GM21381 (cell line): ENCODE data around the gene GMPR2.
A peak's percentile ranks its signal among the peaks of the same experiment; 100 is the strongest.
"Not testable (repeated sequence)": the region's sequence is repeated elsewhere in the genome, so short reads cannot be mapped to it uniquely, and the experiment has no call there.

Experiments
- ATAC-seq: cut with Tn5 transposase; IDR thresholded peaks from one replicate; pipeline ENCODE4 v1.9.1; 2021; ENCODE audit warnings: mild to moderate bottlenecking, moderate library complexity; ENCODE audit not compliant: unreplicated experiment

Gene GMPR2

GRCh38 chr14:24198814-24199524, 33.8 kb upstream of the GMPR2 start:
- ATAC-seq: no peak

GRCh38 chr14:24202538-24202937, 30.2 kb upstream of the GMPR2 start:
- not testable (repeated sequence) for ATAC-seq

- not testable (repeated sequence) for ATAC-seq
Observed at GRCh38 chr14:24203249-24203886, 29.4 kb upstream of the GMPR2 start.

- ATAC-seq: no peak
Observed at GRCh38 chr14:24204163-24205146, 28.3 kb upstream of the GMPR2 start.

GRCh38 chr14:24206260-24207103, 26.2 kb upstream of the GMPR2 start:
- ATAC-seq: no peak

GRCh38 chr14:24207104-24207551, 25.6 kb upstream of the GMPR2 start:
- no peak for ATAC-seq

GRCh38 chr14:24207625-24208024, 25.1 kb upstream of the GMPR2 start:
- no peak for ATAC-seq

- no peak for ATAC-seq
Observed at GRCh38 chr14:24211311-24211710, 21.4 kb upstream of the GMPR2 start.

- ATAC-seq: peak; percentile 80
Observed at GRCh38 chr14:24212924-24213865, 19.5 kb upstream of the GMPR2 start, which contains the start of gene CHMP4A. CHMP4A (minus strand) TSS chr14:24213488; CDS start chr14:24213439, 49 bp downstream.

GRCh38 chr14:24213866-24214662, 18.7 kb upstream of the GMPR2 start:
- ATAC-seq: no peak

GRCh38 chr14:24215495-24216344, 17.0 kb upstream of the GMPR2 start, which contains the start of gene MDP1:
MDP1 (minus strand) TSS chr14:24216066; CDS start chr14:24215955, 111 bp downstream.
- ATAC-seq: peak; percentile 60

GRCh38 chr14:24216345-24216699, 16.4 kb upstream of the GMPR2 start:
- no peak for ATAC-seq

GRCh38 chr14:24216876-24217275, 15.9 kb upstream of the GMPR2 start:
- not testable (repeated sequence) for ATAC-seq

GRCh38 chr14:24219080-24219479, 13.6 kb upstream of the GMPR2 start:
- ATAC-seq: no peak

GRCh38 chr14:24219521-24219920, 13.2 kb upstream of the GMPR2 start:
- no peak for ATAC-seq

- not testable (repeated sequence) for ATAC-seq
Observed at GRCh38 chr14:24222987-24223386, 9.7 kb upstream of the GMPR2 start.

- no peak for ATAC-seq
Observed at GRCh38 chr14:24224618-24225071, 8.1 kb upstream of the GMPR2 start.
